ENCODE data around the gene EMILIN2.

EMILIN2 gene

DNA sequence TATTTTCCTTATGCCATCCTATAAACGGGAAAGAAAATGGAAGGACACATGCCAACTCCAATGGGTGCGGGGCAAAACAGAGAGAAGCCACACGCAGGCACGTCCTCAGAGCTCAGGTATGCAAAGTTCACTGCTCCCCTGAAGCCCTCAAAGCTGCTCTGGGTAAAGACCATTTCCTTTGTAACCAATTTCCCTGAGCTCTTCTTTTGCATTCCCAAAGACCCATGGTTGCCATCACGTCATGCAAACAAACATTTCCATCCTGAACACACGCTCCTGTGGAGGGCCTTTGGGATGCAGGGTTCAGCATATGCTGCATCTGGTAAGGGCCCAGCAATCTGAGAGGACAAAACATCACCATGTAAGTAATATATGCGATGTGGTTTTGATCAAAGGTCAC lies 69.4 kb downstream of the EMILIN2 start:
- DNase-seq (ENCODE audit: low spot score): no peak

DNA sequence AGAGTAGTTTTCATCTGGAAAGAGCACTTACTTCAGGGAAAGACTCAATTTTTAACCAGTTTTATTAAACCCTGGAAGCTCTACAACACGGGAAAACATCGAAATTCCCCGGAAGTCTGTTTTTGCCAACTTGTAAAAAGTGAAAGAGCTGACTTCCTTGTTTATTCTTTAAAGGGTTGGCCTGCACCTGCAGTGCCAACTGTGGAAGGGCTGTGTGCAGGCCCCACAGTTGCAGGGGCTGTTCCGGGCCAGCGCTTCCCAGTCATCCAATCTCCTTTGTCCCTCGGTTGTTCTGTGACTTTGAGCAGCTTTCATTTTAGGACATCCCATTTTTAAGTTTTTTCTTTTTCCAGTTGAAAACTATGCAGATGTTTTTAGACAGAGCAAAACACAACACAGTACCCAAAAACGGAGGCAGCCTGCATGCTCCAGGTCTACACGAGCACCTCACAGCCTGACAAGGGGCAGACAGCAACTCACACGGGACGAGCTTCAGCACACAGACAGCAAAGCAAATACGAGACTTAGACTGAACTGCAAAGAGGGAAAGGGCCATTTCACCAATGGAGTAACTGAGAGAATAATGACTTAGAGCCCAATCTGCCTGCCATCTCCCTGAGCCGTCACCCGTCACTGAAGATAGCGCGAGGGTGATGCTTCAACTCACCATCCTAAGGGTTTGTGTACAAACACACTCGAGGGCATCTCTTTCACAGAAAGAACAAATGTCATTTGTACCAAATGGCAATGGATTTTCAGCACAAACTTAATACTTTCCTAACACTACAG lies 70.6 kb downstream of the EMILIN2 start:
- DNase-seq (ENCODE audit: low spot score): no peak

DNA sequence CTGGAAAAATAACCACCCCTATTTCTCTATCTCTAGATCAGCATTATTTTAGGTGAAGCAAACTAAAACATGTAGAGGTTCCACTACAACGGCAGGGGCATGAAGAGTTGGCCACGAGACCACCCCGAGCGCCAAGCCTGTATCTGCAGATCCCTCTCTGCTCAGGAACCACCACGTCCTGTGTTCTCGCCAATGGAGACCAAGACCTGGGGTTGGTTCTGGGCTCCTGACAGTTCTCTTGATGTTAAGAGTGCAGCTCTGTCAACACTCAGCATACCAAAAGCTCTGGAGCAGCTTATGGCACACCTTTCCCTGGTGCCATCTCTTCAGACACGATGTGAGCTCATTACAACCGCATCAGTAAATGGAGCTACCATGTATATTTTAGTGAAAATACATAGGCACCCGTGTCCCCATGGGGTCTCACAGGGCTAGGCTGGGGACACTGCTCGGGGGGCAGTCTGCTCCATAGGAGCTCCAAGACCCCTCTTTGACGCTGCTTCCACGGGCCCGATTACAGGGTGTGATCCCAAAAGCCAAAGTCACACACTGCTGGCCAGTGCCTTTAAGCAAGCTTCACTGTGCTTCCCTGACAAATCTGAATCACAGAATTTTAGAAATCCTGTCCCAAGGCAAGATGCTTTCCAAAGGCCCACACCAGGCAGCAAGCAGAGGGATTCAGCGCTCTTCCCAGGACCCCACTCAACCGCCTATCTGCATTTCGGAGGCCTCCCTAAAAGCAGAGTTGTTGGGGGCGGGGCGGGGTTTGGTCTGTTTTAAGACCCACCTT lies 72.2 kb downstream of the EMILIN2 start:
- no peak for DNase-seq (ENCODE audit: low spot score)

DNA sequence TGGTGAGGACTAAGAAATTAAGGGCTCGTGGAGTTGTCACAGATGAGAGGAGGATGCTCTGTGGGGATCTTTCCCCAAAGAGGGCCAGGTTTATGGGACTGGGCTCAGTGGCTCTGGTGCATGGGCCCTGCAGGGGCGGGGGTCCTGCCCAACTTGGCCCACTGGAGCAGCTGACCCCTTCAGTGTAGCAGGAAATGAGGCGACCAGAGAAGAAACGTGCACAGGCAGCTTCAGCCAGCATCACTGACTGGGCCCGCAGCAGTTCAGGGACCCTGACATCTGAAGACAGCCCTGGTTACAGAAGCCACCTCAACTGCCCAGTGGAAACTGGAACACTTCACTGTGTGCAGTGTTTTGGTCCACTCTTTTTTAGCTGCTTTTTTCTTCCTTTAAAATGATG lies 72.8 kb downstream of the EMILIN2 start:
- DNase-seq (ENCODE audit: low spot score): no peak

DNA sequence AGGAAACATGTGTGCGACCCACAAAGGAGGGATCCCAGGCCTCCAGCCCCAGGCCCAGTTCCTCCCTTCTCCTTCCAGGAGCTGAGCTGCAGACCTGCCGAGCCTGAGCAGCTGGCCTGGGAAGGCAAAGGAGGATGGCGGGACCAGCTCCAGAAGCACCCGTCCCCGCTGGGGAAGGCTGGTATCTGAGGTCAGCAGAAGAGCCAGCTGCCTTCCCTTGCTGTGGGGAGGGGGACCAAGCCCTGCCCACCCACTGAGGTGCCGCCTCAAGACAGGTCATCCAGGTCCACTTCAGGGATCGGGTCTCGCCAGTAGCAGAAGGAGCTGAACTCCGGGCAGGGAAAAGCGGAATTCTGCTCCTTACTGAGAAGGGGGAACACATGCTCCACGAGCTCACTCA lies 73.2 kb downstream of the EMILIN2 start:
- no peak for DNase-seq (ENCODE audit: low spot score)

DNA sequence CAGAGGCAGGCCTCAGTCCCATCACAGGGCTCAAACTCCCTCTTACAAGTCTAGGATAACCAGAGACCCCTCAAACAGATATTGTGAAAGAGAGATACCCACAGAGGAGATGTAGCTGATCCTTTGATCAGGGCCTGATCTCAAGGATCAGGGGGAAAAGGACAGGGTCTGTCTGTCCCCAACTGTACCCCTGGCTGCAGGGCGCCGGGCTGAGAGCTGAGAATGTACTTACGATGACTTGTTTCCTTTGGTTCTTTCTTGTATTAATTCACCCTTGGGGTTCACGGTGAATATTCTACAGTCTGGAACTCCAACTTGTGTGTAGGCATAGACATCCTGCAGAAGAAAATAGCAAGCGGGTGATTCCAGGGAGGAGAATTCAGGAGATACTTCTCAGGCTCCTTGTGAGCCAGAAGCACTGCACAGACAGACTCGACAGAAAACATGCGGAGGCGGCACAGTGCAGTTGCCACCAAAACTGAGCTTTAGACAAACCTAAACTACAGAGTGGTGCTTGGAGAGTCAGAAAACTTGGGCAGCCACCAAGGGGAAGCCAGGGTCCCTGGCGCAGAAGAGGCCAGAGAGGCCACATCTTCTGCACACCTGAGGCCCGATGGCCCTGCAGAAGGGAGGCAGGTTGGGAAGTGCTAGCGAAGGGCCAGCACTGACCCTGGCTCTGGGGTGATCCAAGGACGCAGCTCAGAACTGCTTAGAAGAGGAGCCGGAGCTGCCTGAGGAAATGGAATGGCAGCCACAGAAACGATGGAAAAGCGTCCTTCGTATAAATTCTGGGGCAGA lies 73.9 kb downstream of the EMILIN2 start:
- no peak for DNase-seq (ENCODE audit: low spot score)

DNA sequence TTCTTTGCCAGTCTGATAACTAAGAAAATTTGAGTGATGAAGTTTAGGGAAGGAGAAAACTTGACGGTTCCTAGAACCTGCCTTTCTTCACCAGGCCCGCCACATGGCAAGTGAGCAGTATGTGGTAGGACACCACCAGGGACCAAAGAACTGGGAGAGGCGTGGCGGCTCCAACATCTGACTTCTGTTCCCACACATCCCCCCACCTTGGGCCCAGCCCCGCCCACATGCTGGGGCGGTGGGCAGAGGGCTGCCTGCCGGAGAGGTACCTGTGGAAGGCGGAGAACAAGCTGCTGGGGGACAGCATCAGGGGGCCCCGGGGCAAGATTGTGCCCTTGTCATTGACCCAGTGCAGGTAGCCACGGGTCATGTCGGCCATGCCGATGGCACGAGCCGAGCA lies 75.0 kb downstream of the EMILIN2 start:
- DNase-seq (ENCODE audit: low spot score): no peak

DNA sequence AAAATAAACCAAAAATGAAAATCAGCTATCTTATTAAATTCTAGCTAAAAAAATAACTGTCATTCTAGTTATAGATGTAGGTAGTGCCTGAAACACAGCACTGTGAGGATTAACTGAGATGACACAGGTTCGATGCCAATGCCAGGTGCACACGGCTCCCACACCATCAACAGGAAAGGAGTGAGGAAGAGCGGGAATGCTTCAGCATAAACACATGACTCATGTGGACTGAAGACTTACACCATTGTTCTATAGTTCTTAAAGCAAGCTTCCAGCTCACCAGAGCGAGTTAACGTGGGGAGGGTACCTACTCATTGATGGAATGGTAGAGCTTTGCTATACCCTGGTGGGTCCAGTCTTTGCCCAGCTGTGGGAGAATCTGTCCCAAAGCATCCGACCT lies 76.7 kb downstream of the EMILIN2 start:
- DNase-seq (ENCODE audit: low spot score): no peak

DNA sequence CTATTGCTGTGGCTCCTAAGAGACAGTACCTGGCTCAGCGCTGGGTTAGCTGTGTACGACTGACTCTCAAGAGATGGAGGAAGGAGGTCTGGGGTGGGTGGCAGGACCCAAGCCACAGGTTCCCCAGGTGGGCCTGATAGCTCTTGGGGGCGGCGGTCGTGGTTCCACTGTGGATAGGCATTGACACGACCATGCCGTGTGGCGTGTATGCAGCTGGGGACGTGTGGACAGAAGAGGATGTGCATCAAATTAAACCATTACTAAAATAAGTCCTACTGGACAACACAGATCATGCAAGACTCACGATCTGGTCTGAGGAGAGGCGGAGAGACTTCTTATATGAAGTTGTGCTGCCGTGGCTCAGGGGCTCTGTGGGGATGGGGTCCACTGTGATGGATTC lies 78.1 kb downstream of the EMILIN2 start:
- DNase-seq (ENCODE audit: low spot score): no peak

DNA sequence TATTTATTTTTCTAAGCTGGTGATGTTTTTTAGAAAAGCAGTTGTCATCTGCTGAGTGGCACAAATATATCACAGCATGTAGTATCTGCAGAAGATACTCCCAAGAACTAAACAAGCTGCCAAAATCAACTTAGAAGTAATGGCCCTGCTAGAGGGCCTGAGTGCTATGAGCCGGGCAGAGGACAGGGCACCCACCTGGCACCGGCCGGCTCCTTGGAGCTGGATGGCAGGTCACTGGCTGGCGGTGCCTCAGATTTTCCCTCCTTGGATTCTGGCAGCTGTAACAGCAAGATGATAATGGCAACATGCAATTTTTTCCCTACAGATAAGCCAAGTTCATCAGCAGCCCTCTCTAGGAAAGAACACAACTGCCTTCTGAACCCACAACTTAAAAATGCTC lies 79.7 kb downstream of the EMILIN2 start:
- no peak for DNase-seq (ENCODE audit: low spot score)

DNA sequence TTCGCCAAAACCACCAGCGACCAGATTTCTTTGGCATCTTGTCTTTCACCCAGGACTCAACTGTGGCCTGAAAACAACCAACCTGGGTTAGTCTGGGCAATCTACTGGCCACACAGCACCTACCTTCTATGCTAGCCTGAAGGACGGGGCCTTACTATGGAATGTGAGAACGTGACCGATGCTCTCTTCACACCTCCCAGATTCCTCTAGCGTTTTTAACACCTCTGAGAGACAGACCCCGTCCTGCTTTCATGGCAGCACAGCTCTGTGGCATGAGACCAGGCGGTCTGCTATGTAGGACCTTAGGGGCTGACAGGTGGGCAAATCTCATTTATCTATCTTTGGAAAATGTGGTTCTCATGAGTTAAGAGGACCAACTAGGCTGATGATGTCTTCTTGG lies 80.9 kb downstream of the EMILIN2 start:
- no peak for DNase-seq (ENCODE audit: low spot score)

DNA sequence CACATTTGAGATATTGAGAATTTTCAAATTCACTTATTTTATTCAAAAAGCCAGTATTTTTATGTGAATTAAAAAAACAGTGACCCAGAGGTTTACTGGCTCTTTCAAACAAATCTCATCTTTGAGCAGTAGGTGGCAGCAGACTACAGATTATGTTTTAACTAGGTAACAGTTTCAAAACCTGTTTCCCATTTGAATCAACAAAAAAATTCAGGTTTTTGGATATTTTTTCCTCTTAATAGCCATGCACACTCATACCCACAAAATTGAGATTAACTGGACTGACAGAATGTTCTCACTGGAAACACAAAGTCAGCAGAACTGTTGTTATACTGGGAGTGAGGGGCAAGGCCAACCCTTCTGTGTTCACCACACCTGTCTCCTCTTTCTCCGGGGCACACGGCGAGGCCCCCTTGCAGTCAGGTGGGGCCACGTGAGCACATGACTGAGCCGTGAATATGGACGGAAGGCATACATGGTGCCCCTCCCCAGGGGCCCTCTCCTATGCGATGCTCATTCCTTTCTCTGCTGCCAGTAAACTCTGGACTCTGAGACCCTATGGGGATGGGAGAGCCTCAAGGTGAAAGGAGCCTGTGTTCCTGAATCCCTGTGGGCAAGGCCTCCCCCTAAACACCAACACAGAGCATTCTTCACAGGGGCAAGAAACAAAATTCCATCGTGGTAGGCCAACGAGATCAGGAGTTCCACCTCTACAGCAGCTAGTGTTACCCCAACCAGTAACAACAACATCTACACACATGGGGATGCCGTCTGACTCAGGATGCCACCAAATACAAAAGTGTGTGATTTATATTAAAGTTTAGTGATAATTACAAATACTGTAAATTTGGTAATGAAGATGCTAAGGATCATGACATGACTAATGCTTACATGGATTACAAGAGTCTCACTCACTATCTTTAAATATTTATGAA lies 85.7 kb downstream of the EMILIN2 start:
- peak; percentile 76 for DNase-seq (ENCODE audit: low spot score)

DNA sequence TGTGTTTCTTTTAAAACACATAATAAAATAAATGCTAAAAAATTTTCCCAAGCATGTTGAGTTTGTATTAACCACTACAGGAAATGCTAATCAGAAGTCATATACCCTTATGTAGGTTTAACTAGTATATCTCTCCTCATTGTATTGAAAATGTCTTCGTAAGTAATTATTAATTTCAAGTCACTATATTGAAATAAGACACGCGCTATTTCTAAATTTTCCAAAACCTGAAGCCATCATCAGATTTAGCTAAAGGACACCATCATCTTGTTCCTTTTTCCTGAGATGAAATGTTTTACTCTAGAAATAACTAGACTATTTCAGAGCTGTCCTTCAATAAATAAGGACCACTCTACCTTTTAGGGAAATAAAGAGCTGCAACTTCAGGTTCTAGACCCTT lies 87.2 kb downstream of the EMILIN2 start:
- no peak for DNase-seq (ENCODE audit: low spot score)

DNA sequence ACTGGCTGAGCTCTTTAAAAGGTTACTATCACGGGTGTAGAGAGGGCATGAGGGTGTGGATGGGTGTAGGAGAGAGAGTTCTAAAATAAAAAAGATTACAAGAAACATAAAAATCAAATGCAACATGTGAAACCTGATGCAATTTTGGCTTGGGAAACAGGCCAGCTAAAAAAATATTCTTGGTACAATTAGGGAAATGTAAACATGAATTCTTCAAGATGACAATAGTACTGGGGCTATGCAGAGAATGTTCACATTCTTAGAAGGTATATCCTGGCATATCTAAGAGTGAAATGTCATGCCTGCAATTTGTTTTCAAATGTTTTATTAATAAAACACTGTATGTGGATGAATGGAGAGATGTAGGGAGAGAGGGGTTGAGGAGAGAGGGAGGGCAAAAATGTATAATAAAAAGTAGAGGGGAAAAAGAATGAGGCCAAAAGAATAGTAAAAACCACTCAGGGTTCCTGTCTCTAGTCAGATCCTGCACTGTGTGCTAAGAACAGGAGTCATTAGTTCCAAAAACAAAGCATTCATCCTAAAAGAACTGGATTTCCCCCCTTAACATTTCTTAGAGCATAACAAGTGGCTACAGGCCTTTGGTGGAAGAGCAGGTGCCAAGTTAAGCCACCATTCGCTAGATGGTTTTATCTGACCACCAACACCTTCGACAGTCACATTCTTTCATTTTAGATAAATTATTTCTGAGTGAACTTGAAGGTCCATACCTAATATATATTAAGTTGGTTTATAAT lies 88.8 kb downstream of the EMILIN2 start:
- DNase-seq (ENCODE audit: low spot score): peak; percentile 39

DNA sequence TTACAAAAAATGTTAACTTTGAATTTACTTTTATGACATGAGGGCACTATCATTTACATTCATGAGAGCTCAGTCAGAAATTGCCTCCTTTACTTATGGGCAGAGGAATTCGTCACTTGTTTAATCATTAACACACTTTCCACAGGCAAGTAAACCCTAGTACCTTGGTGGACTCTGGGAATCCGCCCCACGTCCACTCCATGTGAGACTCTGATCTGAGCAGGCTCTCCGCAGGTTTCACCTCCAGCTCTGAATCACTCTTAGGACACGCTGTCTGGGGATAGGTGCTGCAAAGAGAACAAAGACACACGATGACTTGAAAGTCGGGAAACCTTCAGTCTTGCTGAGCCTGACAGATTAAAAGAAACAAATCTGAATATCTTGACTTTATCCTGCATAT lies 92.5 kb downstream of the EMILIN2 start:
- no peak for DNase-seq (ENCODE audit: low spot score)

DNA sequence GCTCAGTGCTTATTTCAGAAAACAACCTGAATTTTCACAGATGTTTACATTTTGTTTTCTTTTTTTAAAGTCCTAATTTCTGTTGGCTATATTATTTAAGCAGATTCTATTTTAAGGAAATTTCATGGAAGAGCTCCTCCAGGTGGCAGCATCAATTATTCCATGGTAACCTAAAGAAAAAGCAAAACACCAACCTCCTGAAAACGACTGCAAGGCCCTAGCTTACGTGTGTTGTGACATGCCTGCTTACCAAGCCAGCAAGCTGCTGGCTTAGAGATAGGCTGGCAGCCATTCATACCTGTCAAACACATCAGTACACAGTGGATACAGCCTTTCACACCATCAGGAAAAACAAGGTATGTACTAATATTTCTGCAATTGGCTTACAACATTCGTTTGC lies 101.2 kb downstream of the EMILIN2 start:
- DNase-seq (ENCODE audit: low spot score): peak; percentile 31

DNA sequence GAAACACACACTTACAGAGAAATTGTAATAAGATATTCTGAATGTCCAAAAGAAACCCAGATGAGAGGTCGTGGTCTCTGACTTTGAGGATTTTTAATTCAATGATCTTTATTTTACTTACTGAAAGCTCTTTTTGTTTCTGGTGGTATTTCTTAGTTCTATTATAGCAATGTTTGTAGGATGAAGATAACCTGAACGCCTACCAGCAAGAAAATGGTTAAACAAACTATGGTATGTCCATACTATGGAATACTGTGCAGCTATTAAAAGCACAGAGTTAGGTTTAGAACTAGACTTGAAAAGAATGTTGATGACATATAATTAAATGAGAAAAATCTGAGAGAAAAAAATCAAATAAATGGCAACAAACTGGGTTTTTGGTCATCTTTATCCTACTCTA lies 105.8 kb downstream of the EMILIN2 start:
- no peak for DNase-seq (ENCODE audit: low spot score)

DNA sequence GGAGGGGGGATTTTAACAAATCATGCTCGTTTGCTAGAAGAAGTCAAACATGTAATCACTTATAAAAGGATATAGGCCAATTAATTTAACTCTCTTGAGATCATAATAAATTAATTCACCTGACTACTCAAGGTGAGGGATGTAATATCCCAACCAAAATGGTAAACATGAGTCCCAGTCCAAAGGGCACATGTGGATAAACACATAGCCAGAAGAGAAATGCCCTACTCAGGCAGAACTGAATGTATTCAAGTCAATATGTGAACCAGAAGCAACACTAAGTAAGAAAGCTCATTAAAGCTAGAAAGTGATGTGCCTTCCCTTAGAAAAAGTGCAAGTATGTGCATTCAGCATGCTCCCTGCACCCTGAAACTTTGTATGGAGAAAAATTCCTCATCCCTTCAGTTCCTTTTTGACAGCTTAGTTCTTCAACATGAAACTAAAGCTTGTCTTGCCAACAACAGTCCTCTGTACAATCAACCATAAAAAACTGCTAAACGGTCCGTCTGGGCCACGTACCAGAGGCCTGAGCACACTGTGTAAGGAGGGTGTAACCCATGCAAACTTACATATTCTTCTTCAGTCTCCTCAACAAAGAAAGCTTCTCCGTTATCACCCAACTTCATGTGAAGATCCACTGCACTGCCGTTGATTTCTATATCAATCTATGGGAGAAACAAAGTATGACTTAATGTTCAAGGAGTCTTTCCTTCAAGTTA lies 107.3 kb downstream of the EMILIN2 start:
- DNase-seq (ENCODE audit: low spot score): no peak

DNA sequence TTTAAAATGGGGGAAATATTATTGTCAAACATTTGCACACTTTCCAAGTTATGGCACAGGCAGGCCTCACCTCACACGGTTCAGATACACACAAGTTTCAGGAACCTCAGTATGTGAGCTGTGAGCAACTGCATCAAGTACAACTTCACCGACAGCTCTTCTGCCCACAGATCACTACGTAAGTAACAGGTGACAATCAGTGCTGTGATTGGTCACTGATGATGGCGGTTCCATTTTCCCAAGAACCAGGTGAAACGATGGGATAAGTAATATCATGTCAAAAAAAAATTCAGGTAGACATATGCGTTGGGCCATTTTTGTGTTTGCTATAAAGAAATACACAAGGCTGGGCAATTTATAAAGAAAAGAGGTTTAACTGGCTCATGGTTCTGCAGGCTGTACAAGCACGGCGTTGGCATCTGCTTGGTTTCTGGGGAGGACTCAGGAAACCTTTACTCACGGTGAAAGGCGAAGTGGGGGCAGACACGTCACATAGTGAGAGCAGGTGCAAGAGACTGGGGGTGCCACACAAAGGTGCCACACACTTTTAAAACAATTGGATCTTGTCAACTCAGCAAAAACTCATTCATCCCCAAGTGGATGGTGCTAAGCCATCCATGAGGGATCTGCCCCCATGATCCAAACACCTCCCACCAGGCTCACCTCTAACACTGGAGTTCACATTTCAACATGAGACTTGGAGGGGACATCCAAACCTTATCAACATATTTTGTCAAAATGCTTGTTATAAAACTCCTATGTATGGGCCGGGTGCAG lies 108.3 kb downstream of the EMILIN2 start:
- DNase-seq (ENCODE audit: low spot score): no peak
